Parathyroid adenoma (tissue), 2 donors: ENCODE results near the gene TJAP1.

Experiments used
- H2AFZ ChIP-seq: fragments of 300-600 bp; sonication (generic); one replicate; pipeline ENCODE4 v1.7.0; 2017; ENCODE audit warnings: antibody characterized with exemption, mild to moderate bottlenecking
- H3K27ac ChIP-seq: fragments of 300-600 bp; sonication (generic); one replicate; pipeline ENCODE4 v1.7.0; 2017
- H3K27me3 ChIP-seq: fragments of 300-600 bp; sonication (generic); one replicate; pipeline ENCODE4 v1.7.0; 2017; ENCODE audit warnings: low read length; ENCODE audit not compliant: control insufficient read depth, insufficient read depth
- H3K36me3 ChIP-seq: fragments of 300-600 bp; sonication (generic); one replicate; pipeline ENCODE4 v1.7.0; 2017; ENCODE audit warnings: low read length; ENCODE audit not compliant: control insufficient read depth, insufficient read depth
- H3K4me1 ChIP-seq: fragments of 300-600 bp; sonication (generic); one replicate; pipeline ENCODE4 v1.7.0; 2017; ENCODE audit warnings: control low read depth
- H3K4me2 ChIP-seq: fragments of 300-600 bp; sonication (generic); one replicate; pipeline ENCODE4 v1.7.0; 2017; ENCODE audit warnings: low read length
- H3K4me3 ChIP-seq: fragments of 300-600 bp; sonication (generic); one replicate; pipeline ENCODE4 v1.7.0; 2017; ENCODE audit warnings: low read depth, low read length
- H3K79me2 ChIP-seq: fragments of 300-600 bp; sonication (generic); one replicate; pipeline ENCODE4 v1.7.0; 2017; ENCODE audit warnings: control low read depth
- H3K9ac ChIP-seq: fragments of 300-600 bp; sonication (generic); one replicate; pipeline ENCODE4 v1.7.0; 2017; ENCODE audit warnings: mild to moderate bottlenecking
- H3K9me3 ChIP-seq: fragments of 300-600 bp; sonication (generic); one replicate; pipeline ENCODE4 v1.7.0; 2017; ENCODE audit warnings: low read length; ENCODE audit not compliant: control insufficient read depth
- TF ChIP-seq, protein P1 (sequence below): fragments of 300-600 bp; sonication (generic); IDR thresholded peaks from one replicate; pipeline ENCODE4 v1.7.0; 2017; ENCODE audit warnings: antibody characterized with exemption, mild to moderate bottlenecking
- donor health status: primary hyperparathyroidism.

The TJAP1 gene

DNA sequence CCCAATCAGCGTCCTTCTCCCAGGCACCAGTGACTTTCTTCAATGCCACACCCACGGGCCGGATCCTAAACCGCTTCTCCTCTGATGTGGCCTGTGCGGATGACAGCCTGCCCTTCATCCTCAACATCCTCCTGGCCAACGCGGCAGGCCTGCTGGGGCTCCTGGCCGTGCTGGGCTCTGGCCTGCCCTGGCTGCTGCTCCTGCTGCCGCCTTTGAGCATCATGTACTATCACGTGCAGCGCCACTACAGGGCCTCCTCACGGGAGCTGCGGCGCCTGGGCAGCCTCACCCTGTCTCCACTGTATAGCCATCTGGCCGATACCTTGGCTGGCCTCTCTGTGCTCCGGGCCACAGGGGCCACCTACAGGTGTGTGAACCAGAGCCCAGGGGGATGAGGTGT, 31.8 kb upstream of the TJAP1 start:
- Histone ChIP-seq H3K4me1 (no peaks in the 10 kb centered on the region), H3K79me2 (no peaks in the 10 kb centered on the region), H3K27me3 (no peaks in the 10 kb centered on the region), H3K36me3 (no peaks in the 10 kb centered on the region), H3K4me3 (no peak overlapping the region), H3K9me3 (no peaks in the 10 kb centered on the region), H3K27ac (no peak overlapping the region), H3K9ac (no peak overlapping the region), H3K4me2 (no peak overlapping the region), H2AFZ (no peak overlapping the region)
- TF ChIP-seq, protein P1, sequence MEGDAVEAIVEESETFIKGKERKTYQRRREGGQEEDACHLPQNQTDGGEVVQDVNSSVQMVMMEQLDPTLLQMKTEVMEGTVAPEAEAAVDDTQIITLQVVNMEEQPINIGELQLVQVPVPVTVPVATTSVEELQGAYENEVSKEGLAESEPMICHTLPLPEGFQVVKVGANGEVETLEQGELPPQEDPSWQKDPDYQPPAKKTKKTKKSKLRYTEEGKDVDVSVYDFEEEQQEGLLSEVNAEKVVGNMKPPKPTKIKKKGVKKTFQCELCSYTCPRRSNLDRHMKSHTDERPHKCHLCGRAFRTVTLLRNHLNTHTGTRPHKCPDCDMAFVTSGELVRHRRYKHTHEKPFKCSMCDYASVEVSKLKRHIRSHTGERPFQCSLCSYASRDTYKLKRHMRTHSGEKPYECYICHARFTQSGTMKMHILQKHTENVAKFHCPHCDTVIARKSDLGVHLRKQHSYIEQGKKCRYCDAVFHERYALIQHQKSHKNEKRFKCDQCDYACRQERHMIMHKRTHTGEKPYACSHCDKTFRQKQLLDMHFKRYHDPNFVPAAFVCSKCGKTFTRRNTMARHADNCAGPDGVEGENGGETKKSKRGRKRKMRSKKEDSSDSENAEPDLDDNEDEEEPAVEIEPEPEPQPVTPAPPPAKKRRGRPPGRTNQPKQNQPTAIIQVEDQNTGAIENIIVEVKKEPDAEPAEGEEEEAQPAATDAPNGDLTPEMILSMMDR, result no peak

DNA sequence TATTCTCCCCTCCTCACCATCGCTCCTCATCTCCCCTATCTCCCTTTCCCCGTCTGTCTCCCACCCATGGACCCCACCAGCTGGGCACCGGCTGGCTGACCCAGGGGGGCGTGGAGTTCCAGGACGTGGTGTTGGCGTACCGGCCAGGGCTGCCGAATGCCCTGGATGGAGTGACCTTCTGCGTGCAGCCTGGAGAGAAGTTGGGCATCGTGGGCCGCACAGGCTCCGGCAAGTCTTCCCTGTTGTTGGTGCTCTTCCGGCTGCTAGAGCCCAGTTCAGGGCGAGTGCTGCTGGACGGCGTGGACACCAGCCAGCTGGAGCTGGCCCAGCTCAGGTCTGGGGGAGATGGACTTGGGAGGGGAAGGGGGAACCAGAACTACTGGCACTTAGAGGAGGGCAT, 29.8 kb upstream of the TJAP1 start:
- H3K27me3 ChIP-seq, result no peaks in the 10 kb centered on the region
- H3K27ac ChIP-seq, result no peak overlapping the region
- no peaks in the 10 kb centered on the region for H3K36me3 ChIP-seq

DNA sequence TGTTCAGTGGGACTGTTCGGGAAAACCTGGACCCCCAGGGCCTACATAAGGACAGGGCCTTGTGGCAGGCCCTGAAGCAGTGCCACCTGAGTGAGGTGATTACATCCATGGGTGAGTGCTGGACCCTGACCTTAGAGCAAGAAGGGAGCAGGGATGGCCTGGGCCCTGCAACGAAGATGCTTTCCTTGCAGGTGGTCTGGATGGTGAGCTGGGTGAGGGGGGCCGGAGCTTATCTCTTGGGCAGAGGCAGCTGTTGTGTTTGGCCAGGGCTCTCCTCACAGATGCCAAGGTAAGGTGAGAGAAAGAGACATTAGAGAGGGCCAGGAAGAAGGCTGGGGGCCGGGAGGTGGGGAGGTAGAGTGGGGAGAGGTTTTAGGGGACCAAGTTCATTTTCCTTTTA, 28.5 kb upstream of the TJAP1 start:
- Histone ChIP-seq H3K9ac (no peak overlapping the region), H3K4me2 (no peak overlapping the region), H3K79me2 (no peaks in the 10 kb centered on the region), H3K36me3 (no peaks in the 10 kb centered on the region), H3K4me3 (no peak overlapping the region), H3K4me1 (no peaks in the 10 kb centered on the region), H3K27me3 (no peaks in the 10 kb centered on the region), H3K9me3 (no peaks in the 10 kb centered on the region), H3K27ac (no peak overlapping the region), H2AFZ (no peak overlapping the region)
- TF ChIP-seq, protein P1, result no peak

More for the DNA sequence above, 29.8 kb upstream of the TJAP1 start:
- no peak overlapping the region for H3K4me3 ChIP-seq
- H3K9me3 ChIP-seq, result no peaks in the 10 kb centered on the region
- H3K79me2 ChIP-seq, result no peaks in the 10 kb centered on the region
- H2AFZ ChIP-seq, result no peak overlapping the region
- no peaks in the 10 kb centered on the region for H3K4me1 ChIP-seq
- H3K9ac ChIP-seq, result no peak overlapping the region
- TF ChIP-seq, protein P1, result no peak
- no peak overlapping the region for H3K4me2 ChIP-seq

DNA sequence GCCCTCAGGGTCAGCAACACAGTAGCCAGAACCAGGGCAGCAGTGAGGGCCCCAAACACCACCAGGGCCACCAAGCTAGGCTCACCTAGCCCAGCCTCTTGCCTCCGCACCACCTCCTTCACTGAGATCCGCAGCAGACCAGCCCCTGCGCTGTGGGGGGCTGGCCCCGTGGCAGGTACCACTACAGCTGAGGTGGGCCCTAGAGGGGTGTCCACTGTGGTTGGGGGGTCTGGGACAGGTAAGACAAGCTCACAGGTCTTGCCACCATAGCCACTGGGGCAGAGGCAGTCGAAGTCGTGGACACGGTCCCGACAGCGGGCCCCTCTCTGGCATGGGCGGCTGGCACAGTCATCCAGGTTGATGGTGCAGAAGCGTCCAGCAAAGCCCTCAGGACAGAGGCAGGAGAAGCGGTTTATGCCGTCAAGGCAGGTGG, 26.7 kb upstream of the TJAP1 start:
- H3K27ac ChIP-seq, result no peak overlapping the region
- no peaks in the 10 kb centered on the region for H3K9me3 ChIP-seq
- no peak overlapping the region for H3K4me3 ChIP-seq
- H3K36me3 ChIP-seq, result no peaks in the 10 kb centered on the region
- H3K4me1 ChIP-seq, result peaks cover under 1% of the 10 kb centered on the region
- no peaks in the 10 kb centered on the region for H3K27me3 ChIP-seq
- no peak overlapping the region for H3K4me2 ChIP-seq
- no peaks in the 10 kb centered on the region for H3K79me2 ChIP-seq
- TF ChIP-seq, protein P1, result no peak
- no peak overlapping the region for H2AFZ ChIP-seq
- H3K9ac ChIP-seq, result no peak overlapping the region

DNA sequence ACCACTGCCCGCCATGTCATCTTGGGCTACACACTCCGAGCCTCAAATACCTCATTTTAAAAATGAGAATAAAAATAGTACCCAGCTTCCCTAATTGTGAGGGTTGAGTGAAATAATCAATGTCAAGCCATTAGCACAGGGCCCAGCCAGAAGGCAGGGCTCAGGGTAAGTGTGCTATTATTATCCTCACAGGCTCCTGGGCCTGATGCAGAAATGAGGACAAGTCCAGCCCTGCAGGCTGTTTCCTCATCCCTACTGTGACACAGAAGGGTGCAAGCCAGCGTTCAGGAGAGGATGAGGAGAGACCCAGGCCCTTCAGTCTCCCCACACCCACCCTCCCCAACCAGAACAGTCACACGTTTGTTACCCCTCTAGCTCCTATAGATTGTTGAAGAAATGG, 26.0 kb upstream of the TJAP1 start:
- Histone ChIP-seq H3K4me3 (no peak overlapping the region), H3K9me3 (no peaks in the 10 kb centered on the region), H3K4me2 (no peak overlapping the region), H3K4me1 (peaks cover 5% of the 10 kb centered on the region), H2AFZ (no peak overlapping the region), H3K27ac (no peak overlapping the region), H3K9ac (no peak overlapping the region), H3K79me2 (no peaks in the 10 kb centered on the region), H3K27me3 (no peaks in the 10 kb centered on the region), H3K36me3 (no peaks in the 10 kb centered on the region)
- TF ChIP-seq, protein P1, result no peak
